Keratinocyte (primary cell): ENCODE measurements around the gene JAKMIP2. TPM values are rescaled to one million over a fixed set of nuclear protein-coding genes. Genes with fewer than 3 reads are reported as not detected.

ENCODE experiments used
- DNase-seq: peaks from one replicate; pipeline ENCODE4 v3.0.0-alpha.2; 2011; ENCODE audit warnings: low read depth, missing footprints, low spot score
- FAIRE-seq: peaks from 2 replicates; lab custom pipeline; 2011; peaks lifted over from hg19 to GRCh38; lab: Jason Lieb, UNC
- H2AFZ ChIP-seq: 2 replicates; pipeline ENCODE4 v1.6.0; 2012; ENCODE audit warnings: low read length, control low read depth, inconsistent platforms; ENCODE audit not compliant: control insufficient read depth
- H3K27ac ChIP-seq: 2 replicates; pipeline ENCODE4 v1.5.1; 2011; ENCODE audit warnings: low read length; ENCODE audit not compliant: control insufficient read depth, insufficient read depth
- H3K27me3 ChIP-seq: 3 replicates; pipeline ENCODE4 v1.6.0; 2011; ENCODE audit warnings: low read length; ENCODE audit not compliant: control insufficient read depth, insufficient read depth; ENCODE audit errors: extremely low read depth
- H3K36me3 ChIP-seq, 2 experiments: 2 replicates in 1 of 2; 3 replicates in 1 of 2; pipeline ENCODE4 v1.5.1; 2011; ENCODE audit warnings: low read length in 2 of 2, mild to moderate bottlenecking in 1 of 2; ENCODE audit not compliant: control insufficient read depth in 2 of 2, insufficient read depth in 2 of 2; ENCODE audit errors: extremely low read depth in 1 of 2
- H3K4me1 ChIP-seq: 3 replicates; pipeline ENCODE4 v1.5.1; 2011; ENCODE audit warnings: low read length; ENCODE audit not compliant: control insufficient read depth, insufficient read depth; ENCODE audit errors: extremely low read depth
- H3K4me2 ChIP-seq: 3 replicates; pipeline ENCODE4 v1.6.0; 2011; ENCODE audit warnings: low read depth, low read length; ENCODE audit not compliant: control insufficient read depth, insufficient read depth; ENCODE audit errors: extremely low read depth
- H3K4me3 ChIP-seq, 3 experiments: fragments of 200-600 bp in 1 of 3; sonication (generic) in 1 of 3; 2 replicates in 2 of 3; 3 replicates in 1 of 3; pipeline ENCODE4 v1.5.1; 2011 to 2016; ENCODE audit warnings: low read length in 3 of 3, mild to moderate bottlenecking in 3 of 3, control low read depth in 2 of 3, inconsistent platforms in 1 of 3, low read depth in 1 of 3, mixed read lengths in 1 of 3, mixed run types in 1 of 3, moderate library complexity in 1 of 3; ENCODE audit not compliant: control insufficient read depth in 2 of 3, insufficient read depth in 2 of 3; ENCODE audit errors: extremely low read depth in 1 of 3
- H3K79me2 ChIP-seq: 2 replicates; pipeline ENCODE4 v1.6.0; 2012; ENCODE audit warnings: low read length; ENCODE audit not compliant: control insufficient read depth, insufficient read depth
- H3K9ac ChIP-seq: 3 replicates; pipeline ENCODE4 v1.6.0; 2011; ENCODE audit warnings: low read length; ENCODE audit not compliant: control insufficient read depth, insufficient read depth; ENCODE audit errors: extremely low read depth
- H3K9me1 ChIP-seq: 3 replicates; pipeline ENCODE4 v1.6.0; 2011; ENCODE audit warnings: low read length; ENCODE audit not compliant: control insufficient read depth, insufficient read depth; ENCODE audit errors: extremely low read depth
- H3K9me3 ChIP-seq: 2 replicates; pipeline ENCODE4 v1.5.1; 2012; ENCODE audit warnings: low read depth, low read length; ENCODE audit not compliant: control insufficient read depth
- H4K20me1 ChIP-seq: 3 replicates; pipeline ENCODE4 v1.6.0; 2011; ENCODE audit warnings: low read length; ENCODE audit not compliant: control insufficient read depth, insufficient read depth; ENCODE audit errors: extremely low read depth
- CTCF ChIP-seq, 3 experiments: IDR thresholded peaks in 1 of 3; conservative IDR thresholded peaks in 1 of 3; optimal IDR thresholded peaks in 1 of 3; 2 replicates in 2 of 3; 3 replicates in 1 of 3; pipeline versions ENCODE3 to v1.5.1; 2011; ENCODE audit warnings: low read length in 3 of 3, mild to moderate bottlenecking in 3 of 3, moderate library complexity in 2 of 3, control low read depth in 1 of 3, inconsistent platforms in 1 of 3; ENCODE audit not compliant: insufficient read depth in 2 of 3; ENCODE audit errors: extremely low read depth in 1 of 3
- EZH2 ChIP-seq: IDR thresholded peaks from one replicate; pipeline ENCODE4 v1.6.1; 2012; ENCODE audit warnings: inconsistent platforms, mild to moderate bottlenecking, low read length, moderate library complexity
- dilution Hi-C: fragments of 300-500 bp; cut with MboI; formaldehyde crosslinking; loops from one replicate; pipeline ENCODE4 v1.7.0; 2020; ENCODE audit warnings: low sequenced_read_pairs; ENCODE audit not compliant: extremely low pct_ligation_motif_present
- polyA plus RNA-seq, 5 experiments: library from polyadenylated mRNA; depleted of rRNA in 3 of 5; stranded (reverse) in 3 of 5; stranded (forward) in 1 of 5; unstranded in 1 of 5; fragments of >200 nt; gene quantifications; 1 replicate in 1 of 5; 2 replicates in 3 of 5; 3 replicates in 1 of 5; pipeline versions ENCODE4 v1.2.1 to v1.2.3, GENCODE V29; 2011 to 2012; ENCODE audit warnings: missing spikeins in 2 of 5, low read depth in 1 of 5, low replicate concordance in 1 of 5

JAKMIP2 gene
- polyA plus RNA-seq, 1 donor (not counting 4 experiments of a cell fraction or from before 2014, with no cell fraction given), result not detected

DNA sequence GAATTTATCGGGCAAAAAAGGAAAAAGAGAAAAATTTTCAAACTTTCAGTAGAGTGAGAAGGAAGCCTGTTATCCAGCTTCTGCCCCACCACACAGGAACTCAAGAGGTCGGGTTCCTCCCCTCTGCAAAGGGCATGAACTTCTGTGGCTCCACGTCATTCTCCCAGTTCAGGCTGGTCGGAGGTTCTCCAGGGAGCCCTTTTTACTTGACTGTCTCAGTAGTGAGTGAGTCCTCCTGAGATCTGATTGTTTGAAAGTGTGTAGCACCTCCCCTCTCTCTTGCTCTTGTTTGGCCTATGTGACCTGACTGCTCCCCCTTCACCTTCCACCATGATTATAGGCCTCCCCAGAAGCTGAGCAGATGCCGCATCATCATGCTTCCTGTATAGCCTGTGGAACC is 39.2 kb upstream of the JAKMIP2 start:
- no peak overlapping the region for H3K27ac ChIP-seq
- H2AFZ ChIP-seq, result no peak overlapping the region
- no peak overlapping the region for H3K4me3 ChIP-seq
- dilution Hi-C loops, result no loop called here
- no peaks in the 10 kb centered on the region for H4K20me1 ChIP-seq
- no peaks in the 10 kb centered on the region for H3K36me3 ChIP-seq
- FAIRE-seq (no peak), DNase-seq (no peak)
- H3K27me3 ChIP-seq, result no peaks in the 10 kb centered on the region
- H3K9me3 ChIP-seq, result no peaks in the 10 kb centered on the region
- no peaks in the 10 kb centered on the region for H3K4me1 ChIP-seq
- no peak overlapping the region for H3K4me2 ChIP-seq
- no peaks in the 10 kb centered on the region for H3K79me2 ChIP-seq
- TF ChIP-seq EZH2 (no peak), CTCF (optimal IDR thresholded peaks at IDR 0.05 in 1 of 3, IDR thresholded peaks at IDR 0.05 in 1 of 3, conservative IDR thresholded peaks at IDR 0.05 in 1 of 3; ENCODE audit: extremely low read depth in 1 of 3, insufficient read depth in 2 of 3, low read length in 3 of 3) (no peak)
- no peaks in the 10 kb centered on the region for H3K9me1 ChIP-seq
- no peak overlapping the region for H3K9ac ChIP-seq

GRCh38 chr5:147819261-147819770 is 36.8 kb upstream of the JAKMIP2 start:
- Histone ChIP-seq H3K36me3 (no peaks in the 10 kb centered on the region), H2AFZ (no peak overlapping the region), H3K9me1 (no peaks in the 10 kb centered on the region), H3K9ac (no peak overlapping the region), H3K27ac (no peak overlapping the region), H3K27me3 (no peaks in the 10 kb centered on the region), H3K4me2 (no peak overlapping the region), H3K4me1 (no peaks in the 10 kb centered on the region), H3K79me2 (no peaks in the 10 kb centered on the region), H3K9me3 (no peaks in the 10 kb centered on the region), H3K4me3 (no peak overlapping the region), H4K20me1 (no peaks in the 10 kb centered on the region)
- no peak for DNase-seq
- FAIRE-seq, result no peak
- TF ChIP-seq EZH2 (no peak), CTCF (optimal IDR thresholded peaks at IDR 0.05 in 1 of 3, IDR thresholded peaks at IDR 0.05 in 1 of 3, conservative IDR thresholded peaks at IDR 0.05 in 1 of 3; ENCODE audit: extremely low read depth in 1 of 3, insufficient read depth in 2 of 3, low read length in 3 of 3) (no peak)
- dilution Hi-C loops, result no loop called here
